Ascending aorta (tissue), 2 donors: ENCODE results near the gene CPED1. TPM values are rescaled to one million over a fixed set of nuclear protein-coding genes. Genes with fewer than 3 reads are reported as not detected.
A peak's percentile ranks its signal among the peaks of the same experiment; 100 is the strongest.

Experiments used
- DNase-seq, 2 donors: peaks; one replicate each; pipeline ENCODE4 v3.0.0-alpha.2; 2019; ENCODE audit warnings: low spot score in 2 of 2
- H3K27ac ChIP-seq, 2 donors: fragments of 200-600 bp; sonication (generic); one replicate each; pipeline ENCODE4 v1.5.1; 2016 to 2017; ENCODE audit warnings: mild to moderate bottlenecking in 1 of 2
- H3K27me3 ChIP-seq: fragments of 200-600 bp; sonication (generic); one replicate; pipeline ENCODE4 v1.5.1; 2017
- H3K36me3 ChIP-seq, 2 donors: fragments of 200-600 bp; sonication (generic); one replicate each; pipeline ENCODE4 v1.5.1; 2016
- H3K4me1 ChIP-seq, 2 donors: fragments of 200-600 bp; sonication (generic); one replicate each; pipeline ENCODE4 v1.5.1; 2016 to 2017; ENCODE audit warnings: mild to moderate bottlenecking in 1 of 2
- H3K4me3 ChIP-seq, 2 donors: fragments of 200-600 bp; sonication (generic); one replicate each; pipeline ENCODE4 v1.5.1; 2016 to 2017; ENCODE audit warnings: mild to moderate bottlenecking in 1 of 2
- H3K9me3 ChIP-seq, 2 donors: fragments of 200-600 bp; sonication (generic); one replicate each; pipeline ENCODE4 v1.5.1; 2016
- intact Hi-C: fragments of 100-400 bp; cut with DNase I; formaldehyde crosslinking; loops from one replicate; pipeline ENCODE4 v1.15.1; 2023
- total RNA-seq: library from RNA; depleted of rRNA; stranded (reverse); fragments of >200 nt; gene quantifications from one replicate; pipeline ENCODE4 v1.1.0, GENCODE V29; 2016
- TF ChIP-seq, protein P1 (sequence below), 3 experiments: fragments of 200-600 bp in 2 of 3; fragments of 450-650 bp in 1 of 3; sonication (generic) in 2 of 3; IDR thresholded peaks; one replicate each; pipeline ENCODE4 v1.5.1; 2016 to 2019; ENCODE audit warnings: antibody characterized with exemption in 3 of 3, mild to moderate bottlenecking in 1 of 3, moderate library complexity in 1 of 3

Gene CPED1
- total RNA-seq, 1 donor from 2014 or later = 69.5 TPM

DNA sequence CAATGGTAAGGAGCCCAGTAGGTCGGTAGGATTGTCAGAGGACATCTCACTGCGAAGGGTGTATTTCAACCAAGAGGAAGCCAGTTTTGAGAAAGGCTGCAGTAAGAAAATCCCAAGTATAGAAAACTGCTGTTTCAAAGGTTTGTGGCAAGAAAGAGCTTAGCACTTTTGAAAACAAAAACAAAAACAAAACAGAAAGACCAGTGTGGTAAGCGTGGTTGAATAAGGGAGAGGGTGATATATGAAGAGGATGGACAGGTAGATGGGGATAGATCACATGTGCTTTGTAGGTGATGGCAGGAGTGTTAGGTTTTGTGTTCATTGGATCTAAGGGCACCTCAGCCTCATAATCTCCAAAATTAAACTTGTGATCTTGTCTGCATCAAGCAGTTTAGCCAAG, 198.7 kb downstream of the CPED1 start:
- TF ChIP-seq, protein P1, sequence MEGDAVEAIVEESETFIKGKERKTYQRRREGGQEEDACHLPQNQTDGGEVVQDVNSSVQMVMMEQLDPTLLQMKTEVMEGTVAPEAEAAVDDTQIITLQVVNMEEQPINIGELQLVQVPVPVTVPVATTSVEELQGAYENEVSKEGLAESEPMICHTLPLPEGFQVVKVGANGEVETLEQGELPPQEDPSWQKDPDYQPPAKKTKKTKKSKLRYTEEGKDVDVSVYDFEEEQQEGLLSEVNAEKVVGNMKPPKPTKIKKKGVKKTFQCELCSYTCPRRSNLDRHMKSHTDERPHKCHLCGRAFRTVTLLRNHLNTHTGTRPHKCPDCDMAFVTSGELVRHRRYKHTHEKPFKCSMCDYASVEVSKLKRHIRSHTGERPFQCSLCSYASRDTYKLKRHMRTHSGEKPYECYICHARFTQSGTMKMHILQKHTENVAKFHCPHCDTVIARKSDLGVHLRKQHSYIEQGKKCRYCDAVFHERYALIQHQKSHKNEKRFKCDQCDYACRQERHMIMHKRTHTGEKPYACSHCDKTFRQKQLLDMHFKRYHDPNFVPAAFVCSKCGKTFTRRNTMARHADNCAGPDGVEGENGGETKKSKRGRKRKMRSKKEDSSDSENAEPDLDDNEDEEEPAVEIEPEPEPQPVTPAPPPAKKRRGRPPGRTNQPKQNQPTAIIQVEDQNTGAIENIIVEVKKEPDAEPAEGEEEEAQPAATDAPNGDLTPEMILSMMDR (IDR thresholded peaks at IDR 0.05) = no peak
- intact Hi-C loops = no loop called here
- H3K4me3 ChIP-seq = no peak overlapping the region
- no peaks in the 10 kb centered on the region for H3K9me3 ChIP-seq
- DNase-seq = no peak
- no peaks in the 10 kb centered on the region for H3K4me1 ChIP-seq
- no peak overlapping the region for H3K27ac ChIP-seq
- no peaks in the 10 kb centered on the region for H3K36me3 ChIP-seq
- no peaks in the 10 kb centered on the region for H3K27me3 ChIP-seq

DNA sequence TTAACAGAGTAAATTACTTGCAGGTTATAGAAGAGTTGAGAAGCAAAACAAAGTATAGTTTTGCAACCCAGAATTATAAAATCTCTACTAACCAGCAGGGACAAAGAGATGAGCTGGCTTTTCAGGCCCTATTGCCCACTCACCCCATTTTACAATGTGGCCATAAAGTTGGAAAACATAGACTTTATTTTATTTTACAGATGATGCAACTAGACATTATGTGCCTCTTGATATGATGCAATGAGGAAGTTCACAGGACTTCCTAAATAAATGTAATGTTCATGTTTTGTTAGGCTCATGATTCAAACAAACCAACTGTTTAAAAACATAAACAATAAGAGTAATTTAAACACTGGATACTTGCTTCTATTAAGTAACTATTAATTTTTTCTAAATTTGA, 199.2 kb downstream of the CPED1 start:
- DNase-seq = no peak
- intact Hi-C loops = no loop called here
- Histone ChIP-seq H3K27me3 (no peaks in the 10 kb centered on the region), H3K9me3 (no peaks in the 10 kb centered on the region), H3K27ac (no peak overlapping the region), H3K4me1 (no peaks in the 10 kb centered on the region), H3K4me3 (no peak overlapping the region), H3K36me3 (no peaks in the 10 kb centered on the region)
- TF ChIP-seq, protein P1 (IDR thresholded peaks at IDR 0.05) = no peak

DNA sequence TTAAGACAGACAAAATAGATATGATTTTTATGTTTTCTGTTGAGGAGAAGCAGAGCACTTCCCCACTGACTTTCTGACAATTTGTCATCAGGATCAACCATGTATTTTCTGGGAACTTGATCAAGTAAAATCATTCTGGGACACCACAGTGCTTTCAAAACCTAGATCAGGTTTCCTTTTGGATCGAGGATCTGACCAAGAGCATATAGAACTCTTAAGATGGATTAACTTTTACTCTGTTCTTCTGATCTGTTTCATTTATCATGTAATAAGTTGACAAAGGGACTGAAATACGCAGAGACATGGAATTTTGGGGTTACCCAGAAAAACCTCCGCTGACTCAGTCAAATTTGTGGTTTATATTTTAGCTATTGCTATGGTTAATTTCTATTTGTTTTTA, 204.3 kb downstream of the CPED1 start:
- Histone ChIP-seq H3K4me3 (no peak overlapping the region), H3K27ac (no peak overlapping the region), H3K9me3 (no peaks in the 10 kb centered on the region), H3K27me3 (no peaks in the 10 kb centered on the region), H3K36me3 (no peaks in the 10 kb centered on the region), H3K4me1 (peaks cover 0 to 16% of the 10 kb centered on the region in 2 donors)
- intact Hi-C loops = no loop called here
- TF ChIP-seq, protein P1 (IDR thresholded peaks at IDR 0.05) = no peak
- no peak for DNase-seq

DNA sequence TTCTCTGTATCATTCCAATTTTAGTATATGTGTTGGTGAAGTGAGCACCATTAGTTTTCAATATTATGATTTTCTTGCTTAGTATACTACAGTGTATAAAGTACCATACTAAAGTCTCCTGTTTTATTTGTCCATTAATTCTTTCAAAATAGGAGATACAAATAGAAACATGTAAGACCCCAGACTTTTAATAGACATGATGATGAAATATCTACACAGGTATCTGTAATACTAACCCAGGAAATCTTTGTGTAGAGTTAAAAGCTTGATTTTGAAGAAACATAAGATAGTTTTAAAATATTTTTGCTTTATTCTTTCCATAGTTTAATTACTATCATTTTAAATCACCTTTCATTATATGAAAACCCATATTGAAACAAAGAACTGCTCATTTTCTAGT, 206.5 kb downstream of the CPED1 start:
- intact Hi-C loops = no loop called here
- H3K4me1 ChIP-seq = peaks cover 0 to 16% of the 10 kb centered on the region in 2 donors
- TF ChIP-seq, protein P1 (IDR thresholded peaks at IDR 0.05) = no peak
- H3K36me3 ChIP-seq = no peaks in the 10 kb centered on the region
- H3K4me3 ChIP-seq = no peak overlapping the region
- no peaks in the 10 kb centered on the region for H3K9me3 ChIP-seq
- H3K27ac ChIP-seq = peak overlapping the region in 1 of 2 donors; percentile 19
- no peaks in the 10 kb centered on the region for H3K27me3 ChIP-seq
- DNase-seq = no peak

DNA sequence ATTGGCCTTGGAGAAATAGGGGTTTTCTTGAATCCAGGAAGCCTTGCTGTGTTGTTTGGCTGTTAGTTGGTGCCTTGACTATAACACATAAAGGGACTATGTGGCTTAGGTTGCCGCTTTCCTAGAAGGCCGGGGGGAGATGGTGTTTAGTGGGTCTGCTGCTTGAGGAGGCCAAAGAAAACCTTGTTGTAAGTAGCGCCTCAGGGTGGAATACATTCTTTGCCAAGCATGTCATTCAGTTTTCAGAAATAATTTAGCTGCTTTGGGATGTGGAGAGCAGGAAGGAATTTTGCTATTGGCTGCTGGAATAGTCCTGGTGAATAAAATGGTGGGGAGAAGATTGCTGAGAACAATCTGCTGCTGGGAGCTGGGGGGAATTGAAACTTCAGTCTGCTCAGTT, 207.4 kb downstream of the CPED1 start:
- DNase-seq = peak in 1 of 2 donors; percentile 59
- TF ChIP-seq, protein P1 (IDR thresholded peaks at IDR 0.05) = no peak
- no peaks in the 10 kb centered on the region for H3K36me3 ChIP-seq
- peaks cover 0 to 16% of the 10 kb centered on the region in 2 donors for H3K4me1 ChIP-seq
- intact Hi-C loops = no loop called here
- no peaks in the 10 kb centered on the region for H3K27me3 ChIP-seq
- H3K4me3 ChIP-seq = no peak overlapping the region
- H3K27ac ChIP-seq = peak overlapping the region; percentile 19 to 39
- no peaks in the 10 kb centered on the region for H3K9me3 ChIP-seq

DNA sequence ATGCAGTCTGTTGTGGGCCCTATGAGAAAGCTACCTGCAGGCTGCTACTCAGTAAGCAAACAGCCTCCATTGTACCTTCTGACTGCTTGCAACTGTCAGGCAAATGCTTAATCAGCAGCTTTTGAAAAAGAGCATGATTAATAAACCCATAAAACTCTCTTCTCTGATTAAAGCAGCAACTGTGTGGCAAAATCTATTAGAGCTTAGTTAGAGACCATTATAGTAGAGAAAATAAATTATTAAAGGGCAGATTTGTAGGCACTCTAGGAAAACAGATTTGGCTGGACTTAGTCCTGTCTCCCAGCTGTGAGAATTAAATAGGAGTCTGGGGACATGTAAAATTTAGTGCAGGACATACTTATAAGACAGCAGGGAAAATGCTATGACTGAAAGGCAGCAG, 207.8 kb downstream of the CPED1 start:
- no peak overlapping the region for H3K4me3 ChIP-seq

More for the DNA sequence above, 207.8 kb downstream of the CPED1 start:
- Histone ChIP-seq H3K27me3 (no peaks in the 10 kb centered on the region), H3K4me1 (peaks cover 0 to 16% of the 10 kb centered on the region in 2 donors), H3K27ac (peak overlapping the region in 1 of 2 donors; percentile 19), H3K9me3 (no peaks in the 10 kb centered on the region), H3K36me3 (no peaks in the 10 kb centered on the region)
- DNase-seq = no peak
- TF ChIP-seq, protein P1 (IDR thresholded peaks at IDR 0.05) = no peak
- intact Hi-C loops = no loop called here
